ENCODE measurements around the gene FANCC.
A peak's percentile ranks its signal among the peaks of the same experiment; 100 is the strongest.

Gene FANCC

GRCh38 chr9:95188459-95188858, 129.1 kb downstream of the FANCC start:
- no peak for DNase-seq

- DNase-seq: no peak
Measured at GRCh38 chr9:95185956-95186355, 131.6 kb downstream of the FANCC start.

GRCh38 chr9:95182854-95183563, 134.5 kb downstream of the FANCC start:
- DNase-seq: no peak

DNA sequence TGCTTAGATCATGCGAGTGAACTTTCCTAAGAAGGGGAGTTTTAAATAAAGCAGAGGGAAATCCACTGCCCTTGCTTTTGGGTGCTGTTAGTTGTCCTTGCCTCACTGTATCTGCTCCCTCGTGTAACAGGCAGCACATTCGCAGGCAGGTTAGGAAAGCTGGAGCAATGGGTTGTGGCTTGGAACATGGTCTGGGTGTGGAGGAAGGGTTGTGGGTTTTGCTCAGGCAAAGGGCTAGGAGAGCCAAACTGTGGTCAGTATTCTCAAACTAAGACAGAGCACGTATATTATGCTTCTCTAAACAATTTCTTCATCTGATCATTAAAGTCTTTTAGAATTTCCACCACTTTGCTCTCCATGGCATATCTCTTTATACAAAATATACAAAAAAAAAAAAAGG, 135.7 kb downstream of the FANCC start:
- no peak for DNase-seq

DNA sequence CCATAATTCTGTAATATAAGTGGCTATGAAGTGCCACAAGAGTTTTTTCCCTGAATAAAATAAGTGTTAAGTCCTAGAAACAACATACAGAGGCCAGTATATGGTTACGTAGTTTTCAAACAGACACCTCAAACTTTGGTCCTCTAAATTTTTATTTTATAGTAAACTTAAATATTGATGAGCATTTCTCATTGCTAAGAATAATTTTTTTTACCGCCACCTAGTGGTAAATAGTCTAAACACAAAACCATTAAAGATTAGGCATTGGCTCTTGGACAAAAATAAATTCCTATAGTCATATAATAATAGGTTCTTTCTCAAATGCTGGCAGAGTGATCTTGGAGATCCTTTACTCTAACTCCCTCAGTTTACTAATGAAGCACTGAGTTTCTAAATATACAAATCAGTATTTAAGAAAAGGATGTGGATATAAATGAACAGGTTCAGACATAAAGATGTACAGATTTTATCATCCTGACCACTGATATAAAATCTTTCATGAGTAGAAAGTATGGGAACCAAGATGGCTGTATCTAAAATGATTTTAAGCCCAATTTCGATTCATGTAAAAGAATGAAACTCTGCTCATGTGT, 136.2 kb downstream of the FANCC start:
- no peak for DNase-seq

- DNase-seq: no peak
Measured at GRCh38 chr9:95177617-95178016, 139.9 kb downstream of the FANCC start.

DNA sequence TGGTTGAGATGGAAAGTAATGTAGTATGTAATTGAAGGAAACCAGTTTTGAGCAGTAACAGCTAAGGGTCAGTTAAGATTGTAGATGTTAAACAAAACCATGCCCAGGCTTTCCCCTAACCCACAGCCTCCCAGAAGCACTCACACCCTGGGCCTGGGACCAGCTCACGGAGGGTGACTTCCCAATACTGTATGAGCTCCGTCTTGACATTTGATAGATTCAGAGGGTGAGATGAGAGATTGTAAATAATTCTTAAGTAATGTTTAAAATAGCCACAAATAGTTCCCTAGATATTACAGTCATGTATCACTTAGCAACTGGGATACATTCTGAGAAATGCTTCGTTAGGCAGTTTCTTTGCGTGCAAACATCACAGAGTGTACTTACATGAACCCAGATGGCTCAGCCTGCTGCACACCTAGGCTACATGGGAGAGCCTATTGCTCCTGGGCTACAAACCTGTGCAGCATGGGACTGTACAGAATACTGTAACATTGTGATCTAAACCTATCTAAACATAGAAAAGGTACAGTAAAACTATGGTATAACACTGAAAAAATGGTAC, 140.7 kb downstream of the FANCC start:
- no peak for DNase-seq

GRCh38 chr9:95175523-95175922, 142.0 kb downstream of the FANCC start:
- peak; percentile 86 for DNase-seq

GRCh38 chr9:95174038-95174437, 143.5 kb downstream of the FANCC start:
- no peak for DNase-seq

- no peak for DNase-seq
Measured at GRCh38 chr9:95171596-95171995, 145.9 kb downstream of the FANCC start.

GRCh38 chr9:95171001-95171400, 146.5 kb downstream of the FANCC start:
- peak; percentile 54 for DNase-seq

DNA sequence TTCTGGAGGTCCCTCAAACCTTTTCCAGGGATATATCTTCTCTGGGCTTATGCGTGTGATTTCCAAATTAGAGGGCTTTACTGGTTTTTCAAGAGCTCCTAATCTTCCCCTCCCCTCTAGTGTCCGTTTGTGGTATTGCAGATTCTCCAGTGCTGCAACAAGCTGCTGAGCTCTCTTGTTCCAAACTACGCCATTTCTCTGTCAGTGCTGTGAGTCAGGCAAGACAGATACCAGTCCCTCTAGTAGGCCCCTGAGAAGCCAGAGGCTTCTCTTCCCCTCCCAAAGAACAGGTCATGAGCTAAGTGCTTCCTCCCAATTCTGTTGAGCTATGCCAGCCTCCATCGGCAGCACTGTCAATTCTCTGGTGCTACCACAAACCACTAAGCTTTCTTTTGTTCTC, 149.5 kb downstream of the FANCC start:
- peak; percentile 33 for DNase-seq

DNA sequence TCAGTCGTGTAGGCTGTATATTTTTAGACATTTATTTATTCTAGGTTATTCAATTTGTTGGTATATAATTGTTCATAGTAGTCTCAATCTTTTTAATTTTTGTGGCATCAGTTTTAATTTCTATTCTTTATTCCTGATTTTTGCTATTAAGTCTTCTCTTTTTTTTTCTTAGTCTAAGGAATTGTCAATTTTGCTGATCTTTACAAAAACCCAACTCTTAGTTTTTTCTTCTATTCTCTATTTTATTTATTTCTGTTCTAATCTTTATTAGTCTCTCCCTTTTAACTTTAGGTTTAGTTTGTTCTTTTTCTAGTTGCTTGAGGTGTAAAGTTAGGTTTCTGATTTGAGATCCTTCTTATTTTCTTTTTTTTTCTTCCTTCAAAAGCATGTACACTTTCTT, 152.5 kb downstream of the FANCC start:
- DNase-seq: no peak

- DNase-seq: peak; percentile 38
Measured at GRCh38 chr9:95157481-95158151, 159.9 kb downstream of the FANCC start.

DNA sequence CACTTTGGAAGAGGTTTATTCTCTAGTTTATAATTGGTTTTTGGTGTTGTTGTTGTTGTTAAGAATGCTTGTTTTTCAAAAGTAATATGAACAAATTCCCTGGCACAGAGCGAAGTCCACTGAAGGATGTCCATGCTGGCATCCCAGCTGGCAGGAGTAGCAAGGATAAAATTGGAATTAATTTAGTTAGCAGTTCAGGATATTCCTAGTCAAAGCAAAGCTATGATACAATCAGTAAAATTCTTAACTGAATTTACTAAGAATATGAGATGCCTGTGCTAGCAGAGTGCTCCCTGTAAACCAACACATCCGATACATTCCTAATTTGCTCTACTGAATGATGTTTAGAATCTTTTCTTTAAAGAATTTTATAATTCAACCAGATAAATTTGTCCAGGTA, 161.4 kb downstream of the FANCC start:
- no peak for DNase-seq

DNA sequence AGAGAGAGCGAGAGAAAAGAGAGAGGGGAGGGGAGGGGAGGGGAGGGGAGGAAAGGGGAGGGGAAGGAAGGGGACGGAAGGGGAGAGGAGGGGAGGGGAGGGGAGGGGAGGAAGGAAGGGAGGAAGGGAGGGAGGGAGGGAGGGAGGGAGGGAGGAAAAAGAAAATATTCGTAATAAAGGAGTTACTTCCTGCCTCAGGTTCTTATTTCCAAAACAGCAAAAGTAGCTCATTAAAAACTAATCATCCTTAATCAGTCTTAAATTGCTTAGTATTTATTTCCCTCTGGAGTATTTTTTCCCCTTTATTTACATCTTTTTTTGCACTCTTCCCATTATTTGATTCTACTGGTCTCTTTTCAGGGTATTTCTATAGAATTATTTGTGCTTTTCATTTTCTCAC, 162.3 kb downstream of the FANCC start:
- DNase-seq: no peak

GRCh38 chr9:95150903-95151302, 166.6 kb downstream of the FANCC start:
- no peak for DNase-seq

DNA sequence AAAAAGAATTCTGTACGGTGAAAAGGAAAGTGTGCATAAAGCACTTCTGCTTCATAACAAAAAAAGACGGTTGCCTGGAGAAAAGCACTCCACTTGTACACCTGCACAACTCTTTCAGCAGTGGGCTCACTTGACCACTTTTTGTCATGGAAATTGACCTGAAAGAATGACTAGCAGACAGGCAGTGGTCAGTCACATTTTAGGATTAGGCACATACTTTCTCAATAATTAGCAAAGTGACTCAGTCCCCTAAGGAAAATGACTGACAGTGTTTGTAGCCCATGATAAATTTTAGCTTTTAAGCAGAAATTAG, 169.3 kb downstream of the FANCC start:
- DNase-seq: no peak

DNA sequence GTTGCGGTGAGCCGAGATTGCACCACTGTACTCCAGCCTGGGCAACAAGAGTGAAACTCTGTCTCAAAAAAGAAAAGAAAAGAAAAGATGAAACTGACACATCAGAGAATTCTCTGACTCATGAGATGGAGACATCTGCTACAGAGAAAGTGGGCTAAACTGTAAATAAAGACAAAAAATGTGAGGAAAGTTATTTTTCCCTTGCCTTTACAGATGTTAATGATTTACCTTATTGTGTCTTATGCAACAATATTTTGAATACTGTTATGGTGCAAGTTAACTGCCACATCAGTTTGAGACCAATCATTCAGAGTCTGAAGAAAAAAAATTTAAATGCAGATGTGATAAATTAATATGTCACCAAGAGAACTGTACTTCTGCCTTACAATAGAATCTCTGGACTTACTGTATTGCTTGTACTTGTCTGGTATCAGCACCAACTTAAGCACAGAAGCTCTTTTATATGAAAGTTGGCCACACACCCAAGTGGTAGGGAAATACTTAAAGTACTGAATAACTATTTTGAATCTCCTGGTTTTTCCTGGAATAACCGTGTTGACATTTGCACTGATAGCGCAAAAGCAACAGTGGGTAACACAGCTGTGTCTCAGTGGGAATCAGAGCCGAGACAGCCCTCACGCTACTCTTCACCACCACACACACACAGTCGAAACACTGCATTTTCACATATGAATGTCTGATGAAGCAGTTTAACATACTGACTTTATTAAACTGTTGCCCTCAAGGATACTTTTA, 169.9 kb downstream of the FANCC start:
- DNase-seq: no peak

GRCh38 chr9:95143591-95144561, 173.6 kb downstream of the FANCC start:
- DNase-seq: no peak

DNA sequence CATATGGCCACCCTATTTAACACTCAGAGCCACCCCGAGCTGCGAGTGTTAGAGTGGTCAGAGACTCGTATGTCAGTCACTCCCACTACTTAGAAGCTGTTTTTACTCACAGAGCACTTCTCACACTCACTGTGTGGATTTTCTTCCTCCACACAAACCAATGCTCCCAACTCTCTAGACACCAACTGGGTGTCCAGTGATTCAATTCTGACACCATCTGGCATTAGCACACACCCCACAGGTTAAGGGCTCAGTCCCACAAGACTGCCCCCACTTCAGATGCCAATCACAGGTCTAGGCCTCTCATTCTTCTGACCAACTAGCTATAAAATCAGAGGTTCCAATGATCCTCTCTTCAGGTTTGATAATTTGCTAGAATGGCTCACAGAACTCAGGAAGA, 174.8 kb downstream of the FANCC start:
- DNase-seq: no peak

GRCh38 chr9:95142315-95142714, 175.2 kb downstream of the FANCC start:
- DNase-seq: no peak

Data from NCI-H524 treated with DMSO at 0.1 percent for 48 hours (cell line).